NCI-H526 (cell line): ENCODE measurements around the gene MYT1.
A peak's percentile ranks its signal among the peaks of the same experiment; 100 is the strongest.
"Not testable (repeated sequence)": the region's sequence is repeated elsewhere in the genome, so short reads cannot be mapped to it uniquely, and the experiment has no call there.

Source experiments
- DNase-seq, 2 experiments: peaks; one replicate each; lab custom pipeline; 2025; lab: John Stamatoyannopoulos, UW

The MYT1 gene

GRCh38 chr20:64167676-64168075, 3.4 kb downstream of the MYT1 start:
- no peak for DNase-seq

GRCh38 chr20:64168381-64169090, 4.3 kb downstream of the MYT1 start:
- DNase-seq: no peak

- no peak for DNase-seq
Measured at GRCh38 chr20:64169091-64169560, 4.9 kb downstream of the MYT1 start.

DNA sequence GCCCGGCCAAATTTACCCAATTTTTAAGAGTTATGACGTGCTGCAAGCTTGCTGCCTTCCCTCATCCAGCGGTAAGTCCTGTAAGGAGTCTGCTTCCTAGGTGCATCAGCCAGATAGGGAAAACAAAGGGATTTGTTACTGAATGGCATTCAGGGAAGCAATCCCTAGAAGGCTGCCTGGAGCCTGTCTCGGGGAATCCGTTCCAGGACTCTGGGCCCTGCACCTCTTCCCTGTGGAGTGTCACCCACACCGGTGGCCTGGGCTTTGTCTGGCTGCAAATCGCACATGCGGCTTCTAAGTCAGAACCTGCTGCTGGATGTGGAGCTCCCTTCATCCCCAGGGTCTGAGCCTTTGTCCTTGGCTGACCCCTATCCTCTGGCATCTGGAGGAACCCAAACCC, 7.0 kb downstream of the MYT1 start:
- no peak for DNase-seq

- no peak for DNase-seq
Measured at GRCh38 chr20:64173116-64173515, 8.9 kb downstream of the MYT1 start.

GRCh38 chr20:64176551-64176950, 12.3 kb downstream of the MYT1 start:
- DNase-seq: peak in 1 of 2 experiments; percentile 65

- peak in 1 of 2 experiments; percentile 65 for DNase-seq
Measured at GRCh38 chr20:64176971-64177370, 12.7 kb downstream of the MYT1 start.

DNA sequence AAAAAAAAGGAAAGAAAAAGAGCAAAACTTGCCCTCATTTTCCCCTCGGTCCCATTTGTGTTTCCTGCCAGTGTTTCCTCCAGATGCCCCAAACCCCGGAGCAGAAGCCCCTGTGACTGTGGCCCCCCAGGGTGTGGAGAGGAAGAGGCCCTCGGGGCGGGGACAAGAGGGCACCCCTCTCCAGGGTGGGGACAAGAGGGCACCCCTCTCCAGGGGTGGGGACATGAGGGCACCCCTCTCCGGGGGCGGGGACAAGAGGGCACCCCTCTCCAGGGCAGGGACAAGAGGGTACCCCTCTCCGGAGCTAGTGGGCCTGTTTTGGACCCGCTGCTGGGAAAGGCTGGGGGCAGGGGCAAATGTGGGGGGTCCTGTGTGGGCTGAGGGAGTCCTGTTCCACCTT, 13.1 kb downstream of the MYT1 start:
- DNase-seq: no peak

DNA sequence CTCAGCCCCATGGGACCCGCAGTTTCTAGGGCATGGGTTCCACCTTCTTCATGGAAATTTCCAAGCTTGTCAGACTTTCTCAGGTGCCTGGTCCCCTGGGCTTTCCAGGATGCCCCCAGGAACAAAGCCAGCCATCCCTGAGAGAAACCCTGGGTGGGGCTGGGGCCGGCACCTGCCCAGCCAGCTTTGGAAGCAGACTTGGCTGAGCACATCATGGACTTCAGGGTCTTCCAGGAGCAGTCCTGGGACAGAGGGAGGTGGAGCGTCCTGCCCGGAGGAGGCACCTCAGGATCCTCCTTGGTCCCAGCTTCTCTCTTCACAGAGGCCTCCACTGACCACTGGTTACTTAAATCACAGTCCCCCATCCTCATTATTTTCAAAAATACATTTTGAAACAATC, 13.5 kb downstream of the MYT1 start:
- DNase-seq: no peak

GRCh38 chr20:64178925-64179324, 14.7 kb downstream of the MYT1 start:
- not testable (repeated sequence) for DNase-seq

DNA sequence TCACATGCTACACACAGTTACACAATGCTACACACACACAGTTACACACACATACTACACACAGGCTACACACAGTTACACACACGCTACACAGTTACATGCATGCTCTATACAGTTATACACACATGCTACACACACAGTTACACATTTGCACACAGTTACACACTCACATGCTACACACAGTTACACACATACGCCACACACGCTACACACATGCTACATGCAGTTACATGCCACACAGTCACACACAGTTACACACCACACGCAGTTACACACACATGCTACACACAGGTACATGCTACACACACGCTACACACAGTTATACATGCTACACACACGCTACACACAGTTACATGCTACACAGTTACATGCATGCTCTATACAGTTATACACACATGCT, 15.6 kb downstream of the MYT1 start:
- DNase-seq: no peak

DNA sequence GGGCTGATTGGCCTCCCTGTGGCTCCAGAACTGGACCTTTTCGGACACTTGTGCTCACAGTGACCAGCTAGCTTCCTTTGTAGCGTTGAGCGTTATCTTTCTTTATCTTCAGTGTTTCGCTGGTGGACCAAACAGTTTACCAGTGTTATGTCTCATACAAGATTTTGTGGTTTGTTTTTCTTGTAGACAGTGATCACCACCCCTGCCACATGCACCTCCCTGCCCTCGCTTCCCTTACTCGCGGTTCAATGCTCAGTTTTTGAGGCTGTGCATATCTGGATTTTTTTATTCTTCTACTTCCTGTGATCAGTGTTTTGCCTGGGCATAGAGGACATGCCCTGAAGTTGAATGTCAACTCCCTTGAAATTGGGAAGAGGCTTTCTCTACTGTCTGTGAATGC, 16.4 kb downstream of the MYT1 start:
- DNase-seq: no peak

DNA sequence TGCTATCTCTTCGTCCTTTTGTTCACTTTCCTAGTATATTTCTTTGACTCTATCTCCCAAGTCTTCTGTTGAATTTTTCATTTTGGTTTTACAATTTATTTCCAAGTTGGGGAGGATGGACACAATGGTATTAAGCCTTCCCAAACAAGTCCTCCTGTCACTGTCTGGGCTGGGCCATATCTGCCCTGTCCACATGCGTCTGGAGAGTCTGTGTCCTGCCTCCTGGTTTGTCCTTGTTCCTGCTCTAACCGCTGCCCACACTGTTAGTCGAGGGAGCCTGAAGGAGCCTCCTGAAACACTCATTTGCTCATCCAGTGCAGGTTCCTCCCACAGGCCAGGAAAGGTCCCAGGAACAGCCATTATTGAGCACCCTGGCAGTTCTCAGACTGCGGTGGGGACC, 17.1 kb downstream of the MYT1 start:
- no peak for DNase-seq

- no peak for DNase-seq
Measured at GRCh38 chr20:64182146-64182865, 18.1 kb downstream of the MYT1 start.

- DNase-seq: no peak
Measured at GRCh38 chr20:64183313-64183712, 19.1 kb downstream of the MYT1 start.

- DNase-seq: no peak
Measured at GRCh38 chr20:64184795-64185194, 20.5 kb downstream of the MYT1 start.

DNA sequence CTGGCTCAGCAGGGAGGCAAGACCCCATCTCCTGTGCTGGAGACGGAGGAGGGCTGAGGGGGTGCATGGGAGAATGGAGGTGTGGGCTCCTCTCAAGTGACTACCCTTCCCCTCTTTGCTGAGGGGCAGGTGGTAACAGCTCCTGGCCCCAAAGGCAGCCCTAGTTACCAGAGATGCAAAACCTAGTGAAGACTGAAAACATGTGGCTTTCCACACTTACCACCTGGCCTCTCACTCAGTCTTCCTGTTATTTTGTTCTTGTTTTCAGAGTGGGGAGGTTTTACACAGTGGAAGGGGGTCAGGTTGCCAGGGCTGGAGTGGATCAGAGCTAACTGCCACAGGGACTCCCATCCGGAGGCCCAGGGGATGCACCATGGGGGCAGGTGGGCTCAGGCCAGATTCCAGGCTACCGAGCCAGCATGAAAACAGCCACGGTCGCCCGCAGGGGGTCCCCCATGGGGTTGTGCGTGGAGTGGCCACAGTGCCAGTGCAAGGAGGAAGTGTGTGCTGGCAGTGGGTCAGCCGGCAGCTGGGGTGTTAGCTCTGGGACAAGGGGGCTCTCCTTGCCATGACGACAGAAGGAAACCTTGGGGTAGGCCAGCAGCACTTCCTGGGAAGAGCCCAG, 21.1 kb downstream of the MYT1 start:
- no peak for DNase-seq

- no peak for DNase-seq
Measured at GRCh38 chr20:64186071-64186598, 21.9 kb downstream of the MYT1 start.

DNA sequence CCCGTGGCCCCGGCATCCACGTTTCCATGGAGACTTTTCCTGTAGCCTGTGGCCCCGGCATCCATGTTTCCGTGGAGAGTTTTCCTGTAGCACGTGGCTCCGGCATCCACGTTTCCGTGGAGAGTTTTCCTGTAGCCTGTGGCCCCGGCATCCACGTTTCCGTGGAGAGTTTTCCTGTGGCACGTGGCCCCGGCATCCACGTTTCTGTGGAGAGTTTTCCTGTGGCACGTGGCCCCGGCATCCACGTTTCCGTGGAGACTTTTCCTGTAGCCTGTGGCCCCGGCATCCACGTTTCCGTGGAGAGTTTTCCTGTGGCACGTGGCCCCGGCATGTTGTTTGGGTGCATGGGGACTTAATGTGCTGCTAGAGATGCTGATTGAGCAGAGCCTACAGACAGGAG, 23.0 kb downstream of the MYT1 start:
- DNase-seq: not testable (repeated sequence)

DNA sequence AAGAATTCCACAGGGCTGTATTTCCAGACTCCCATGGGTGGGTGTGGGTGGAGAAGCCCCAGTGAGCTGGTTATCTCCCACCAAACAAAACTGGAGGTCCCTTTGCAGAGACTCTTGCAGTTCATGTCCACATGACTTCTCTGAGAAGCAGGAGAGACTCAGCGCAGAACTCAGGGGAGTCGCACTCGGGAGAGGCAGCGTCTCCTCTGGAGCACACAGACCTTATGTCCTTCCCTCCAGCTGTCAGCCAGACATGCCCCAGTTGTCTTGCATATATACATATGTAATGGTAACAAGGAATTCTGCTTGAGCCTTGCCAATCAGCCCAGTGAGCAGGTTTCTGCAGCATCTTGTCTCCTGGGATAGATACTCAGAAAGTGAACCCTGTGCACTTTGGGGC, 23.8 kb downstream of the MYT1 start:
- peak; percentile 44 to 71 for DNase-seq

DNA sequence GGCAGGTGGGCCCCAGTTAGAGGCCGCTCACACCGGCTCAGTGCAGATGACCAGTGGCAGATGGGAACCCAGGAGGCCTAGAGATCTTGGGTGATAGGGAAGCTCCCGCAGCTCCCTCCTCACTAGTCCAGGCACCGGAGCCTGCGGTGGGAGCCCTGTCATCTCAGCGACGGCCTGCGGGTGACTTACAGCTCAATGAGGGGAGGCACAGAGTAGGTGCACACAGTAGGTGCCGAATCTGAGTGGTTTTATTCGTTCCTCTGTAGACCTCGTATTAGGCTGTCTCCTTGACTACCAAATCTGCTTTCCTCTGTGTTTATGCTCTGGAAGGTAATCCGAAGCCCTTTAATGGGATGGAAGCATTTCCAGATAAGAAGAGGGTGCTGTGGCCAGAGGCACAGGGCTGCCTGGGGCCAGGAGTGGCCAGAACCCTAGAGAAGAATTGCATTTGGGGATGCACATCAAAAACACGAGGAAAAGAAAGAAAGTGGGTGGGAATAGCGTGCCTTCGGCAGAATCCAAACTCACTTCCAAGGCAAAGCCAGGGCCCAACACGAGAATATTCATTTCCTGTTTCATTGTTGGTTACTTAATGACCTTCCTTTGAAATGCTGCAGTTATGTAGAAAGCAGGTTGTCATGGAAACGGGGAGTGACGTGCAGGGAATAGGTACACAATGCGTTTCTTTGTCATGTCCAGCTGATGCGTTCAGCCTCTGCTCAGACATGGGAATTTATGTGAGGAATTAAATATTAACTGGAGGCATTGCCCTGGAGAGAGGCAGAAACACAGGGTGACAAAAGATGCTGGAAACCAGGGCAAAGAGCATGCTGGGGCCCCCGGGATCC, 24.7 kb downstream of the MYT1 start:
- peak; percentile 98 to 99 for DNase-seq

GRCh38 chr20:64189530-64189966, 25.3 kb downstream of the MYT1 start:
- DNase-seq: no peak
